ENCODE data around the gene CDH4. TPM values are rescaled to one million over a fixed set of nuclear protein-coding genes. Genes with fewer than 3 reads are reported as not detected.
A peak's percentile ranks its signal among the peaks of the same experiment; 100 is the strongest.

The CDH4 gene
- total RNA-seq, 1 donor from 2014 or later, result 0.99 TPM

DNA sequence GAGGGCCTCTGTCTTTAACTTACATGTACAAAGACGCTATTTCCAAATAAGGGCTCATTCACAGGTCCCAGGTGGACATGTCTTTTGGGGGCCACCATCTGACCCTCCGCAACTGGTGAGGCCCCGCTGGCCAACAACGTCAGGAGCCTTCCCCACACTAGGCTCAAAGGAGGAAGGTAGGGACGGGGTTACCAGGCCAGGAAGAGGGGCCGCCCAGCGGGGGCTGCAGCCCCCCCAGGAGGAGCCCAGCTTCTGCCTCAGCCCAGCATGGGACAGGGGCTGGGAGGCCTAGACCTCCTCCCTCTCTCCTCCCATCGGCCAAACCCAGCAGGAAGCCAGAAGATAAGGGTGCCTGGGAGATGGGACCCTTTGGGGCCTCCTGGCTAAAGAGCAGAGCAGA, 670.9 kb downstream of the CDH4 start:
- Mint-ChIP-seq H3K4me3 (ENCODE audit: unreplicated experiment) (no peak overlapping the region), H3K4me1 (ENCODE audit: low read depth) (peaks cover 11% of the 10 kb centered on the region), H3K27me3 (ENCODE audit: low read depth) (no peaks in the 10 kb centered on the region), H3K36me3 (ENCODE audit: low read depth) (no peaks in the 10 kb centered on the region), H3K27ac (ENCODE audit: unreplicated experiment) (no peak overlapping the region), H3K9me3 (ENCODE audit: low read depth) (no peaks in the 10 kb centered on the region)
- TF ChIP-seq, protein P1, sequence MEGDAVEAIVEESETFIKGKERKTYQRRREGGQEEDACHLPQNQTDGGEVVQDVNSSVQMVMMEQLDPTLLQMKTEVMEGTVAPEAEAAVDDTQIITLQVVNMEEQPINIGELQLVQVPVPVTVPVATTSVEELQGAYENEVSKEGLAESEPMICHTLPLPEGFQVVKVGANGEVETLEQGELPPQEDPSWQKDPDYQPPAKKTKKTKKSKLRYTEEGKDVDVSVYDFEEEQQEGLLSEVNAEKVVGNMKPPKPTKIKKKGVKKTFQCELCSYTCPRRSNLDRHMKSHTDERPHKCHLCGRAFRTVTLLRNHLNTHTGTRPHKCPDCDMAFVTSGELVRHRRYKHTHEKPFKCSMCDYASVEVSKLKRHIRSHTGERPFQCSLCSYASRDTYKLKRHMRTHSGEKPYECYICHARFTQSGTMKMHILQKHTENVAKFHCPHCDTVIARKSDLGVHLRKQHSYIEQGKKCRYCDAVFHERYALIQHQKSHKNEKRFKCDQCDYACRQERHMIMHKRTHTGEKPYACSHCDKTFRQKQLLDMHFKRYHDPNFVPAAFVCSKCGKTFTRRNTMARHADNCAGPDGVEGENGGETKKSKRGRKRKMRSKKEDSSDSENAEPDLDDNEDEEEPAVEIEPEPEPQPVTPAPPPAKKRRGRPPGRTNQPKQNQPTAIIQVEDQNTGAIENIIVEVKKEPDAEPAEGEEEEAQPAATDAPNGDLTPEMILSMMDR (IDR thresholded peaks at IDR 0.05), result no peak
- DNase-seq (ENCODE audit: low spot score), result peak; percentile 40

DNA sequence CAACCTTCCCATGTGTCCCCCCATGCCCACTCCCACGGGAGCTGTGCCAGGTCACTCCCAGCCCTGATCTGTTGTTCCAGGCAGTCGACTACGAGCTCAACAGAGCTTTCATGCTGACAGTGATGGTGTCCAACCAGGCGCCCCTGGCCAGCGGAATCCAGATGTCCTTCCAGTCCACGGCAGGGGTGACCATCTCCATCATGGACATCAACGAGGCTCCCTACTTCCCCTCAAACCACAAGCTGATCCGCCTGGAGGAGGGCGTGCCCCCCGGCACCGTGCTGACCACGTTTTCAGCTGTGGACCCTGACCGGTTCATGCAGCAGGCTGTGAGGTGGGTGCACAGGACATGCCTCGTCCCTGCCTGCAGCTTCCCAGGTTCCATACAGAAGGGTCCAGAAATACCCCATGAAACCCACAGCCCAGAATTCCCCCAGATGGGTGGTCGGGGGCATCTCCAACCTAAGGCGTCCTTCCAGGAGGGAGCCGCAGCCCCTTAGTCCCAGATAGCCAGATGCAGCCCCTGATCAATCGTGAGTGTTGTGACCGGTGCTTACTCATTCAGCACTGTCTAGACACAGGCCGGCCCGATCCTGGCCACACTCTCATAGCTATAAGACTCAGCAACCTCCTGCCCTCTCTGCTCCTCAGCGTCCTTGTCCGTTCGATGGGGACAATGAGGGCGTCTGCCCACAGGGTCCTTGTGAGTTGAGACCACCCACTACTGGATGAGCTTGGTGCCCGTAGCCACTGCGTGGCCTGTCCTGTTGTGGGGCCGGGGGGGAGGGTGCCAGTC, 671.5 kb downstream of the CDH4 start:
- H3K4me1 Mint-ChIP-seq (ENCODE audit: low read depth), result peaks cover 11% of the 10 kb centered on the region
- no peak overlapping the region for H3K4me3 Mint-ChIP-seq (ENCODE audit: unreplicated experiment)
- no peaks in the 10 kb centered on the region for H3K36me3 Mint-ChIP-seq (ENCODE audit: low read depth)
- peak; percentile 62 for DNase-seq (ENCODE audit: low spot score)
- no peaks in the 10 kb centered on the region for H3K27me3 Mint-ChIP-seq (ENCODE audit: low read depth)
- no peaks in the 10 kb centered on the region for H3K9me3 Mint-ChIP-seq (ENCODE audit: low read depth)
- H3K27ac Mint-ChIP-seq (ENCODE audit: unreplicated experiment), result no peak overlapping the region
- TF ChIP-seq, protein P1 (IDR thresholded peaks at IDR 0.05), result no peak

DNA sequence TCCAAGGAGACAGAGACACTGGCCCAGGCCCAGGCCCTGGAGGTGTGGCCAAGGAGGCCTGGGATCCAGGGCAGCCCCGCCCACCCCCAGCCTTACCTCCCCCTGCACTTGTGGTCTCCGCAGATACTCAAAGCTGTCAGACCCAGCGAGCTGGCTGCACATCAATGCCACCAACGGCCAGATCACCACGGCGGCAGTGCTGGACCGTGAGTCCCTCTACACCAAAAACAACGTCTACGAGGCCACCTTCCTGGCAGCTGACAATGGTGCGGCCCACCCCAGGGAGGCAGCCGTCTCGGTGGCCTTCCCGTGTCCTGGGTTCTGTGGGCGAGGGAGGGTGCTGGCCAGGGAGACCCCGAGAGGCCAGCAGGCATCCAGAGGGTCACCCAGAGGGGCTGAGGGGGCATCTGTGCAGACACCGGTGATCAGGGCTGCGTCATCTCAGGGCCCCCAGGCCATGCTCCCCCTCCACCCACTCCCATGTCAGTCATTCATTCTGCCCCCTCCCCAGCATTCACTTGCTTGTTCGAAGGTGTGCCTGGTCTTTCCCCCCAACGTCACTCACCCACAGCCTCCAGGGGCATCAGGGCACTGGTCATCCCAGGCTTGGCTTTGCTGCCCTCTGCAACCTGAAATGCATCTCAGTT, 672.3 kb downstream of the CDH4 start:
- H3K4me1 Mint-ChIP-seq (ENCODE audit: low read depth), result peaks cover 11% of the 10 kb centered on the region
- H3K27ac Mint-ChIP-seq (ENCODE audit: unreplicated experiment), result no peak overlapping the region
- TF ChIP-seq, protein P1 (IDR thresholded peaks at IDR 0.05), result no peak
- H3K36me3 Mint-ChIP-seq (ENCODE audit: low read depth), result no peaks in the 10 kb centered on the region
- H3K9me3 Mint-ChIP-seq (ENCODE audit: low read depth), result no peaks in the 10 kb centered on the region
- H3K4me3 Mint-ChIP-seq (ENCODE audit: unreplicated experiment), result no peak overlapping the region
- peak; percentile 78 for DNase-seq (ENCODE audit: low spot score)
- no peaks in the 10 kb centered on the region for H3K27me3 Mint-ChIP-seq (ENCODE audit: low read depth)

DNA sequence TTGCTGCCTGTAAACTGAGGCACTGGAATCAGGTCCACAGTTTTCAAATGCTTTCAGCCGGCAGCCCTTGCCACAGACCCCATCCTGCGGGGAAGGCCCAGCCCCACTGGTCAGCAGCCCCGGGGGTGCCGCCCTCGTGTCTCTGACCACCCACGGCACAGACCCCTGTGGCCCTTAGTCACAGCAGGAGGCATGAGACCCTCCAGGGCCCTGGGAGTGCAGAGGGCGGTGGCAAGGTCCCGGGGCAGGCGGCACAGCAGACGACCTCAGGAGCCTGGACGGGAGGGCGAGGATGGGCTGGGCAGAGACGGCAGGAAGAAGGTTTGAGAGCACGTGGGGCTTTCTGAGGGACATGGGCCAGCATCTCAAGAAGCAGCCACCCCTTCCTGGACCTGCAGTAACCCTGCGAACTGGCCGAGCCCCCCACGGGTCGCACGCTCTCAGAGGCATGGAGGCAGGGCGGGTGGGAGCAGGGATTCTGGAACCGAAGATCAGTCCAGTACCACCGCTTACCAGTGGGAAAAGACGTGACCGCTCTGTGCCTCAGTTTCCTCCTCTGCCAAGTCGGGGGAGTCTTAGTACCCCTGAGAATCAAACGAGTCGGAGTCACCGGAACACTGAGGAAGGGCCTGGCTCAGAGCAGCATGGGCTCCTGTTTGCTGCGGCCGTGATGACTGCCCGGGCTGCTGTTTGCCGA, 672.9 kb downstream of the CDH4 start:
- DNase-seq (ENCODE audit: low spot score), result peak; percentile 90
- TF ChIP-seq, protein P1 (IDR thresholded peaks at IDR 0.05), result no peak
- Mint-ChIP-seq H3K27me3 (ENCODE audit: low read depth) (no peaks in the 10 kb centered on the region), H3K9me3 (ENCODE audit: low read depth) (no peaks in the 10 kb centered on the region), H3K4me3 (ENCODE audit: unreplicated experiment) (peak overlapping the region; percentile 7), H3K36me3 (ENCODE audit: low read depth) (no peaks in the 10 kb centered on the region), H3K4me1 (ENCODE audit: low read depth) (peaks cover 11% of the 10 kb centered on the region), H3K27ac (ENCODE audit: unreplicated experiment) (peak overlapping the region; percentile 86)

DNA sequence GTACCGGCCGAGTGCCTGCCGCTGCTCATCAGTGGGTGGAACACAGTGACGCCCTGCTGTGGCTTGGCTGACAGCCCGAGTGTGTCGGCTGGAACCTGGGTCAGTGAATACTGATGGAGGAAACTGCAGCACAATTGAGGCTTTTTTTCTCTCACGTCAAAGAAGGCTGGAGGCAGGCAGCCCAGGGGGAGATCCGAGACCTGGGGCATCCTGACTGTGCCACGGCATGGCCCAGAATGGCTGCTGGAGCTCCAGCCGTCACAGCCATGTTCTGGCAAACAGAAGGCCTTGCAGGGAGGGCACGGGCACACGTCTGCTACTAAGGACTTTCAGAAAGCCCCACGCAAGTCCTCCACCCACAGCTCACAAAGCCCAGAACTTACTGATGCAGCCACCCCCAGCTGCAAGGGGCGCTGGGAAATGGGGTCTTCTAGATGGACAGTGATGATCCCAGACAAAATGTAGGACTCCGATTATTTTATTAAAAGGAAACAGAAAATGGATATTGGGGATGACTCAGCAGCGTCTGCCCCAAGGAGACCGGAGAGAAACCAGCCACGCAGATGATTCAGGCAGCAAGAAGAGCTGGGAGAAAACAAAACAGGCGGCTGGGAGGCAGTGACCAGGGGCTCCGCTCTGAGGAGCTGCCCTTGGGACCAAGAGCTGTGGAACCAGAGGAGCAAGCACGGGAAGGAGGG, 673.6 kb downstream of the CDH4 start:
- peak overlapping the region; percentile 7 for H3K4me3 Mint-ChIP-seq (ENCODE audit: unreplicated experiment)
- H3K9me3 Mint-ChIP-seq (ENCODE audit: low read depth), result no peaks in the 10 kb centered on the region
- H3K27me3 Mint-ChIP-seq (ENCODE audit: low read depth), result no peaks in the 10 kb centered on the region
- DNase-seq (ENCODE audit: low spot score), result no peak
- H3K27ac Mint-ChIP-seq (ENCODE audit: unreplicated experiment), result peak overlapping the region; percentile 86
- TF ChIP-seq, protein P1 (IDR thresholded peaks at IDR 0.05), result no peak
- H3K4me1 Mint-ChIP-seq (ENCODE audit: low read depth), result peaks cover 11% of the 10 kb centered on the region
- no peaks in the 10 kb centered on the region for H3K36me3 Mint-ChIP-seq (ENCODE audit: low read depth)
